Measurements from ENCODE around the gene DENND2D. TPM values are rescaled to one million over a fixed set of nuclear protein-coding genes. Genes with fewer than 3 reads are reported as not detected.

The DENND2D gene
- total RNA-seq, 2 experiments from 2014 or later = 156 to 157 TPM

GRCh38 chr1:111145542-111145941 lies 54.9 kb downstream of the DENND2D start:
- peak overlapping the region; percentile 42 for H3K27ac Mint-ChIP-seq
- no peaks in the 10 kb centered on the region for H3K9me3 Mint-ChIP-seq
- intact Hi-C loops (cut with micrococcal nuclease) = loop anchor here (10.0 kb wide), 2 partner anchors 259 to 271 kb away; partner anchors contain the start of gene CD53
- peaks cover 24% of the 10 kb centered on the region for H3K36me3 Mint-ChIP-seq
- H3K27me3 Mint-ChIP-seq = no peaks in the 10 kb centered on the region
- no peak overlapping the region for H3K4me3 Mint-ChIP-seq
- ChIA-PET CTCF (interaction anchor here (0.6 kb wide), 1 partner anchor 69 kb away, joined by 5 read pairs; no protein-coding TSS in a partner anchor), POLR2A (interaction anchor here (1.0 kb wide), 1 partner anchor 37 kb away, joined by 3 read pairs; no protein-coding TSS in a partner anchor)
- H3K4me1 Mint-ChIP-seq (ENCODE audit: low read depth) = peaks cover 70% of the 10 kb centered on the region
- DNase-seq = no peak

- Mint-ChIP-seq H3K27ac (no peak overlapping the region), H3K36me3 (peaks cover 4% of the 10 kb centered on the region), H3K27me3 (no peaks in the 10 kb centered on the region), H3K9me3 (no peaks in the 10 kb centered on the region), H3K4me3 (no peak overlapping the region), H3K4me1 (ENCODE audit: low read depth) (peaks cover 55% of the 10 kb centered on the region)
- CTCF ChIA-PET = interaction anchor here (0.6 to 1.5 kb wide), 2 partner anchors 10 to 83 kb away, joined by 3 read pairs; no protein-coding TSS in a partner anchor
- intact Hi-C loops (cut with micrococcal nuclease) = loop anchor here (5.0 to 10.0 kb wide), 4 partner anchors 135 to 305 kb away; partner anchors contain the start of genes ATP5PB, CD53 and WDR77
- POLR2A ChIA-PET = no interaction called here
- DNase-seq = no peak
Observed at GRCh38 chr1:111142356-111142975, 58.0 kb downstream of the DENND2D start.

GRCh38 chr1:111141245-111142220 lies 58.9 kb downstream of the DENND2D start:
- intact Hi-C loops (cut with micrococcal nuclease) = loop anchor here (2.0 to 10.0 kb wide), 6 partner anchors 75 to 306 kb away; partner anchors contain the start of genes ATP5PB, CD53 and WDR77
- H3K9me3 Mint-ChIP-seq = no peaks in the 10 kb centered on the region
- no peaks in the 10 kb centered on the region for H3K27me3 Mint-ChIP-seq
- ChIA-PET CTCF (interaction anchor here (0.6 to 0.9 kb wide), 2 partner anchors 11 to 286 kb away, joined by 3 to 4 read pairs; no protein-coding TSS in a partner anchor), POLR2A (interaction anchor here (1.2 kb wide), 1 partner anchor 40 kb away, joined by 4 read pairs; no protein-coding TSS in a partner anchor)
- DNase-seq = no peak
- H3K4me3 Mint-ChIP-seq = peak overlapping the region; percentile 92
- H3K27ac Mint-ChIP-seq = no peak overlapping the region
- peaks cover 6% of the 10 kb centered on the region for H3K36me3 Mint-ChIP-seq
- peaks cover 47% of the 10 kb centered on the region for H3K4me1 Mint-ChIP-seq (ENCODE audit: low read depth)

- intact Hi-C loops (cut with micrococcal nuclease) = loop anchor here (1.0 to 10.0 kb wide), 7 partner anchors 8 to 307 kb away; partner anchors contain the start of genes ATP5PB, CD53 and WDR77
- POLR2A ChIA-PET = interaction anchor here (1.2 kb wide), 1 partner anchor 41 kb away, joined by 4 read pairs; no protein-coding TSS in a partner anchor
- peak overlapping the region; percentile 92 for H3K4me3 Mint-ChIP-seq
- peaks cover 10% of the 10 kb centered on the region for H3K36me3 Mint-ChIP-seq
- H3K27ac Mint-ChIP-seq = peak overlapping the region; percentile 88
- no peaks in the 10 kb centered on the region for H3K9me3 Mint-ChIP-seq
- CTCF ChIA-PET = no interaction called here
- no peak for DNase-seq
- H3K27me3 Mint-ChIP-seq = no peaks in the 10 kb centered on the region
- peaks cover 37% of the 10 kb centered on the region for H3K4me1 Mint-ChIP-seq (ENCODE audit: low read depth)
Observed at GRCh38 chr1:111140680-111140967, 59.8 kb downstream of the DENND2D start.

- Mint-ChIP-seq H3K36me3 (peaks cover 15% of the 10 kb centered on the region), H3K27me3 (no peaks in the 10 kb centered on the region), H3K27ac (peak within 1 kb of the TSS; percentile 88), H3K4me1 (ENCODE audit: low read depth) (peaks cover 34% of the 10 kb centered on the region), H3K4me3 (peak within 1 kb of the TSS; percentile 92), H3K9me3 (no peaks in the 10 kb centered on the region)
- POLR2A ChIA-PET = interaction anchor here (0.8 to 1.7 kb wide), 5 partner anchors 42 to 79 kb away, joined by 3 to 8 read pairs (median 4); no protein-coding TSS in a partner anchor
- DNase-seq = peak; percentile 95
- CTCF ChIA-PET = interaction anchor here (1.6 kb wide), 1 partner anchor 110 kb away, joined by 7 read pairs; no protein-coding TSS in a partner anchor
- intact Hi-C loops (cut with micrococcal nuclease) = loop anchor here (1.0 to 10.0 kb wide), 7 partner anchors 8 to 307 kb away; partner anchors contain the start of genes ATP5PB, CD53 and WDR77
Observed at GRCh38 chr1:111139956-111140679, 60.3 kb downstream of the DENND2D start, which contains the start of the genes CEPT1 and DRAM2. CEPT1 (plus strand) TSS chr1:111140223; CDS start chr1:111147715, 7,492 bp downstream. DRAM2 (minus strand) TSS chr1:111140093; CDS start chr1:111131554, 8,539 bp downstream.

GRCh38 chr1:111139324-111139955 lies 61.0 kb downstream of the DENND2D start:
- peaks cover 19% of the 10 kb centered on the region for H3K36me3 Mint-ChIP-seq

More at GRCh38 chr1:111139324-111139955, 61.0 kb downstream of the DENND2D start:
- H3K9me3 Mint-ChIP-seq = no peaks in the 10 kb centered on the region
- peak overlapping the region; percentile 92 for H3K4me3 Mint-ChIP-seq
- peak; percentile 56 for DNase-seq
- H3K27me3 Mint-ChIP-seq = no peaks in the 10 kb centered on the region
- H3K27ac Mint-ChIP-seq = peak overlapping the region; percentile 88
- POLR2A ChIA-PET = interaction anchor here (0.8 to 1.7 kb wide), 6 partner anchors 43 to 266 kb away, joined by 3 to 8 read pairs (median 4); partner anchors contain the start of gene CD53
- CTCF ChIA-PET = interaction anchor here (0.6 to 1.6 kb wide), 3 partner anchors 40 to 776 kb away, joined by 4 to 7 read pairs (median 4); no protein-coding TSS in a partner anchor
- peaks cover 33% of the 10 kb centered on the region for H3K4me1 Mint-ChIP-seq (ENCODE audit: low read depth)
- intact Hi-C loops (cut with micrococcal nuclease) = no loop called here

Other genes starting within 250 kb of the DENND2D start
- gene LRIF1, start 236.7 kb downstream of the DENND2D start, total RNA-seq = 10 to 100 TPM; 12.9 to 14.4 TPM
- gene DRAM2, start 60.6 kb downstream of the DENND2D start, total RNA-seq = 10 to 100 TPM; 30.1 to 30.5 TPM
- 10 to 100 TPM; 23.9 to 28.8 TPM for gene CEPT1, start 60.4 kb downstream of the DENND2D start, total RNA-seq
- gene CHI3L2, start 27.1 kb upstream of the DENND2D start, total RNA-seq = 1 to 10 TPM; 2.2 to 2.8 TPM
- gene CHIA, start 90.2 kb upstream of the DENND2D start, total RNA-seq = not detected
- gene OVGP1, start 227.1 kb upstream of the DENND2D start, total RNA-seq = 1 to 10 TPM; 1.1 to 1.9 TPM
- 10 to 100 TPM; 44.6 to 48.4 TPM for gene WDR77, start 248.6 kb upstream of the DENND2D start, total RNA-seq
- gene ATP5PB, start 248.8 kb upstream of the DENND2D start, total RNA-seq = 100 to 1,000 TPM; 300 to 302 TPM